SIG-M5 (cell line): ENCODE results near the gene UROC1.

Source experiments
- DNase-seq: peaks from one replicate; lab custom pipeline; 2025; lab: John Stamatoyannopoulos, UW

Gene UROC1

GRCh38 chr3:126494970-126495230, 22.7 kb downstream of the UROC1 start:
- DNase-seq, result no peak

- no peak for DNase-seq
Observed at GRCh38 chr3:126494204-126494969, 23.2 kb downstream of the UROC1 start.

- no peak for DNase-seq
Observed at GRCh38 chr3:126493739-126494138, 23.8 kb downstream of the UROC1 start.

GRCh38 chr3:126493051-126493450, 24.5 kb downstream of the UROC1 start:
- no peak for DNase-seq

GRCh38 chr3:126491221-126492013, 26.2 kb downstream of the UROC1 start:
- DNase-seq, result no peak

- no peak for DNase-seq
Observed at GRCh38 chr3:126490619-126491018, 27.0 kb downstream of the UROC1 start.

- DNase-seq, result no peak
Observed at GRCh38 chr3:126488886-126489569, 28.5 kb downstream of the UROC1 start.

GRCh38 chr3:126488185-126488584, 29.4 kb downstream of the UROC1 start:
- DNase-seq, result no peak

- DNase-seq, result no peak
Observed at GRCh38 chr3:126487151-126487771, 30.3 kb downstream of the UROC1 start.

GRCh38 chr3:126486360-126486847, 31.2 kb downstream of the UROC1 start:
- DNase-seq, result no peak

GRCh38 chr3:126485956-126486355, 31.6 kb downstream of the UROC1 start:
- no peak for DNase-seq

GRCh38 chr3:126485176-126485897, 32.2 kb downstream of the UROC1 start:
- DNase-seq, result no peak

- DNase-seq, result no peak
Observed at GRCh38 chr3:126484662-126485061, 32.9 kb downstream of the UROC1 start.

GRCh38 chr3:126484148-126484547, 33.4 kb downstream of the UROC1 start:
- DNase-seq, result no peak

GRCh38 chr3:126483321-126483761, 34.2 kb downstream of the UROC1 start:
- no peak for DNase-seq

GRCh38 chr3:126482503-126483255, 34.9 kb downstream of the UROC1 start:
- DNase-seq, result no peak

GRCh38 chr3:126481808-126482502, 35.6 kb downstream of the UROC1 start:
- DNase-seq, result no peak

GRCh38 chr3:126480861-126481260, 36.7 kb downstream of the UROC1 start:
- no peak for DNase-seq

GRCh38 chr3:126480206-126480605, 37.4 kb downstream of the UROC1 start:
- DNase-seq, result no peak

- DNase-seq, result no peak
Observed at GRCh38 chr3:126479642-126480041, 37.9 kb downstream of the UROC1 start.
